ENCODE measurements around the gene FASN. TPM values are rescaled to one million over a fixed set of nuclear protein-coding genes. Genes with fewer than 3 reads are reported as not detected.

FASN gene
- total RNA-seq, 2 experiments from 2014 or later, result 111 to 364 TPM

DNA sequence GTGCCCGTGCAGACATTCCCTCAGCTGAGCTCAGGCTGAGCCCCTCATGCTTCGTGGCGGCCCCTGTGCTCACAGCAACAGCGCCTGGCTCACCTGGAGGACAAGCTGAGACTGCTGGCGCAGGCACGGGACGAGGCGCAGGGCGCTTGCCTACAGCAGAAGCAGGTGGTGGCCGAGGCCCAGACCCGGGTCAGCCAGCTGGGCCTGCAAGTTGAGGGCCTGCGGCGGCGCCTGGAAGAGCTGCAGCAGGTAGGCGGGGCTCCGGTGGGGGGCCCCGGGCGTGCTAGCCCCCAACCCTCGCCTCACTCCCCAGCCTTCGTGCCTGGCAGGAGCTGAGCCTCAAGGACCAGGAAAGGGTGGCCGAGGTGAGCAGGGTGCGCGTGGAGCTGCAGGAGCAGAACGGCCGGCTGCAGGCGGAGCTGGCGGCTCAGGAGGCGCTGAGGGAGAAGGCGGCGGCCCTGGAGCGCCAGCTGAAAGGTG lies 68.0 kb downstream of the FASN start:
- no peak for DNase-seq (ENCODE audit: low spot score)
- ChIA-PET POLR2A (interaction anchor here (1.2 kb wide), 1 partner anchor 136 kb away, joined by 3 read pairs; no protein-coding TSS in a partner anchor), CTCF (ENCODE audit: unreplicated experiment) (no interaction called here)
- intact Hi-C loops (cut with micrococcal nuclease; ENCODE audit: unreplicated experiment), result loop anchor here (1.0 to 5.0 kb wide), 2 partner anchors 124 to 177 kb away; no protein-coding TSS in a partner anchor
- peak overlapping the region; percentile 62 for H3K4me2 ChIP-seq (ENCODE audit: low read length)
- no TSS peak for BruUV-seq (replicated peaks)
- H3K9me2 ChIP-seq (ENCODE audit: insufficient read depth, low read length), result no peaks in the 10 kb centered on the region
- H3K36me3 ChIP-seq (ENCODE audit: insufficient read depth, low read length), result no peaks in the 10 kb centered on the region
- peaks cover 12% of the 10 kb centered on the region for H3K4me1 ChIP-seq (ENCODE audit: insufficient read depth, low read length, poor library complexity, severe bottlenecking)
- no peaks in the 10 kb centered on the region for H3K79me2 ChIP-seq (ENCODE audit: insufficient read depth, low read depth, low read length)
- no peaks in the 10 kb centered on the region for H3K9me3 ChIP-seq (ENCODE audit: low read length)
- TF ChIP-seq, protein P1, sequence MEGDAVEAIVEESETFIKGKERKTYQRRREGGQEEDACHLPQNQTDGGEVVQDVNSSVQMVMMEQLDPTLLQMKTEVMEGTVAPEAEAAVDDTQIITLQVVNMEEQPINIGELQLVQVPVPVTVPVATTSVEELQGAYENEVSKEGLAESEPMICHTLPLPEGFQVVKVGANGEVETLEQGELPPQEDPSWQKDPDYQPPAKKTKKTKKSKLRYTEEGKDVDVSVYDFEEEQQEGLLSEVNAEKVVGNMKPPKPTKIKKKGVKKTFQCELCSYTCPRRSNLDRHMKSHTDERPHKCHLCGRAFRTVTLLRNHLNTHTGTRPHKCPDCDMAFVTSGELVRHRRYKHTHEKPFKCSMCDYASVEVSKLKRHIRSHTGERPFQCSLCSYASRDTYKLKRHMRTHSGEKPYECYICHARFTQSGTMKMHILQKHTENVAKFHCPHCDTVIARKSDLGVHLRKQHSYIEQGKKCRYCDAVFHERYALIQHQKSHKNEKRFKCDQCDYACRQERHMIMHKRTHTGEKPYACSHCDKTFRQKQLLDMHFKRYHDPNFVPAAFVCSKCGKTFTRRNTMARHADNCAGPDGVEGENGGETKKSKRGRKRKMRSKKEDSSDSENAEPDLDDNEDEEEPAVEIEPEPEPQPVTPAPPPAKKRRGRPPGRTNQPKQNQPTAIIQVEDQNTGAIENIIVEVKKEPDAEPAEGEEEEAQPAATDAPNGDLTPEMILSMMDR (conservative IDR thresholded peaks at IDR 0.05; ENCODE audit: low read length), result no peak
- TF ChIP-seq EZH2phosphoT487 (IDR thresholded peaks at IDR 0.05; ENCODE audit: borderline replicate concordance, low read depth, low read length), result no peak
- H3K27ac ChIP-seq (ENCODE audit: low read depth, low read length, poor library complexity, severe bottlenecking), result no peak overlapping the region
- no peaks in the 10 kb centered on the region for H4K20me1 ChIP-seq (ENCODE audit: insufficient read depth, low read length)
- no peak overlapping the region for H3K4me3 ChIP-seq (ENCODE audit: low read depth, low read length, poor library complexity, severe bottlenecking)
- no peak overlapping the region for H2AFZ ChIP-seq (ENCODE audit: low read length)

DNA sequence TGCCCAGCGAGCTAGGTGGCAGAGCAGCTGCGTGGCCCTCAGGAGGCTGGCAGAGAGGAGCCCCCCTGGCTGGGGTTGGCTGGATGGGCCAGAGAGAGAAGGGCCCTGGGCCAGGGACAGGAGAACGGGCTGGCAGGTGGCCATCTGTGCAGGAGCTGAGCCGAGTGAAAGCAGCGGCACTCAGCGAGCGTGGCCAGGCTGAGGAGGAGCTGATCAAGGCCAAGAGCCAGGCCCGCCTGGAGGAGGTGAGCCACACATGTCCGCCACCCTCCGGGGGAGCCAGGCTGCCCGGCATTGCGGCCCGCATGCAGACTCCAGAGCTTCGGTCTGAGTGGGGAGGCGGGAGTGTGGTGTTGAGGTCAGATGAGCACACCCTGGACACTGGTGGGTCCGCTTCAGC lies 68.6 kb downstream of the FASN start:
- no peak overlapping the region for H3K27ac ChIP-seq (ENCODE audit: low read depth, low read length, poor library complexity, severe bottlenecking)
- peaks cover 14% of the 10 kb centered on the region for H3K4me1 ChIP-seq (ENCODE audit: insufficient read depth, low read length, poor library complexity, severe bottlenecking)
- H3K4me3 ChIP-seq (ENCODE audit: low read depth, low read length, poor library complexity, severe bottlenecking), result no peak overlapping the region
- DNase-seq (ENCODE audit: low spot score), result no peak
- no TSS peak for BruUV-seq (replicated peaks)
- no peak for TF ChIP-seq EZH2phosphoT487 (IDR thresholded peaks at IDR 0.05; ENCODE audit: borderline replicate concordance, low read depth, low read length)
- TF ChIP-seq, protein P1 (conservative IDR thresholded peaks at IDR 0.05; ENCODE audit: low read length), result no peak
- intact Hi-C loops (cut with micrococcal nuclease; ENCODE audit: unreplicated experiment), result no loop called here
- no peak overlapping the region for H2AFZ ChIP-seq (ENCODE audit: low read length)
- H4K20me1 ChIP-seq (ENCODE audit: insufficient read depth, low read length), result no peaks in the 10 kb centered on the region
- H3K36me3 ChIP-seq (ENCODE audit: insufficient read depth, low read length), result no peaks in the 10 kb centered on the region
- ChIA-PET POLR2A (interaction anchor here (1.2 kb wide), 1 partner anchor 135 kb away, joined by 3 read pairs; no protein-coding TSS in a partner anchor), CTCF (ENCODE audit: unreplicated experiment) (no interaction called here)
- no peak overlapping the region for H3K4me2 ChIP-seq (ENCODE audit: low read length)
- H3K79me2 ChIP-seq (ENCODE audit: insufficient read depth, low read depth, low read length), result no peaks in the 10 kb centered on the region
- H3K9me3 ChIP-seq (ENCODE audit: low read length), result no peaks in the 10 kb centered on the region
- H3K9me2 ChIP-seq (ENCODE audit: insufficient read depth, low read length), result no peaks in the 10 kb centered on the region

DNA sequence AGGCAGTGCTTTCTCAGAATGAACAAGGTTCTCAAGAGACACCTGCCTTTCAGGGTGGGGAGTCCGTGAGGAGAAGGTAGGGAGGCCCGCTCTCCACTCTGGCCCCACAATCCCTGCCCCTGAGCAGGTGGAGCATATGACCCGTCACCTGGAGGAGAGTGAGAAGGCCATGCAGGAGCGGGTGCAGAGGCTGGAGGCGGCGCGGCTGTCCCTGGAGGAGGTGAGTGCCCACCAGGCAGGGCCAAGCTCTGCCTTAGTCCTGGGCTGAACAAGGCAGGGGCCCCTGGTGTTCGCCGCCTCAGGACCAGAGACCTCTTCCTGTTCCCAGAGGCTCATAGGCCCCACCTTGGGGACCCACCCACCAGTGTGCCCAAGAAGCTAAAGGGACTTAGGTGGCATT lies 69.1 kb downstream of the FASN start:
- POLR2A ChIA-PET, result no interaction called here
- Histone ChIP-seq H2AFZ (ENCODE audit: low read length) (no peak overlapping the region), H4K20me1 (ENCODE audit: insufficient read depth, low read length) (no peaks in the 10 kb centered on the region), H3K4me1 (ENCODE audit: insufficient read depth, low read length, poor library complexity, severe bottlenecking) (peaks cover 18% of the 10 kb centered on the region), H3K9me2 (ENCODE audit: insufficient read depth, low read length) (no peaks in the 10 kb centered on the region), H3K79me2 (ENCODE audit: insufficient read depth, low read depth, low read length) (no peaks in the 10 kb centered on the region), H3K27ac (ENCODE audit: low read depth, low read length, poor library complexity, severe bottlenecking) (no peak overlapping the region), H3K4me2 (ENCODE audit: low read length) (no peak overlapping the region), H3K4me3 (ENCODE audit: low read depth, low read length, poor library complexity, severe bottlenecking) (no peak overlapping the region), H3K36me3 (ENCODE audit: insufficient read depth, low read length) (no peaks in the 10 kb centered on the region), H3K9me3 (ENCODE audit: low read length) (no peaks in the 10 kb centered on the region)
- DNase-seq (ENCODE audit: low spot score), result no peak
- CTCF ChIA-PET (ENCODE audit: unreplicated experiment), result no interaction called here
- intact Hi-C loops (cut with micrococcal nuclease; ENCODE audit: unreplicated experiment), result no loop called here
- no peak for TF ChIP-seq EZH2phosphoT487 (IDR thresholded peaks at IDR 0.05; ENCODE audit: borderline replicate concordance, low read depth, low read length)
- TF ChIP-seq, protein P1 (conservative IDR thresholded peaks at IDR 0.05; ENCODE audit: low read length), result no peak
- BruUV-seq (replicated peaks), result no TSS peak
